H1 (cell line): ENCODE data around the gene DENND1A. TPM values are rescaled to one million over a fixed set of nuclear protein-coding genes. Genes with fewer than 3 reads are reported as not detected.

ENCODE experiments used
- CTBP2 ChIP-seq: IDR thresholded peaks from 2 replicates; pipeline ENCODE4 v1.7.0; 2011; ENCODE audit warnings: borderline replicate concordance, mild to moderate bottlenecking, moderate library complexity, mixed read lengths, low read length; ENCODE audit not compliant: insufficient read depth, insufficient read length
- PHF8 ChIP-seq: fragments of 200-600 bp; sonication (generic); conservative IDR thresholded peaks from 2 replicates; pipeline ENCODE4 v1.7.1; 2012; ENCODE audit warnings: low read depth, mild to moderate bottlenecking, inconsistent platforms, low read length, moderate library complexity
- RAD21 ChIP-seq, 2 experiments: IDR thresholded peaks in 1 of 2; conservative IDR thresholded peaks in 1 of 2; 2 replicates each; pipeline ENCODE4 v1.6.1; 2011; ENCODE audit warnings: low read depth in 2 of 2, low read length in 2 of 2, improper control_type of control experiment in 1 of 2, inconsistent platforms in 1 of 2, mild to moderate bottlenecking in 1 of 2, moderate library complexity in 1 of 2
- TBP ChIP-seq: IDR thresholded peaks from 2 replicates; pipeline ENCODE4 v1.6.1; 2011; ENCODE audit warnings: low read depth, low read length, improper control_type of control experiment
- polyA plus RNA-seq, 7 experiments: library from polyadenylated mRNA; depleted of rRNA in 3 of 7; stranded (reverse) in 5 of 7; unstranded in 2 of 7; fragments of >200 nt in 5 of 7; fragments of 200-250 nt in 2 of 7; gene quantifications; 1 replicate in 5 of 7; 2 replicates in 1 of 7; 4 replicates in 1 of 7; pipeline versions ENCODE4 v1.2.1 to v1.2.3, GENCODE V29; 2011 to 2013; ENCODE audit warnings: missing spikeins in 2 of 7, mixed read lengths in 2 of 7
- total RNA-seq: library from RNA; stranded (reverse); fragmentation: NEBNext Ultra II Directional; extraction: Animal tissue kit (Norgen Biotek cat#: 25700); gene quantifications from 2 replicates; pipeline ENCODE4 v1.2.1, GENCODE V29; 2021

DENND1A gene
- total and polyA plus RNA-seq, 2 of the 8 experiments (the other 6 are each of a cell fraction or from before 2014, with no cell fraction given) = 24.1 to 26.4 TPM

DNA sequence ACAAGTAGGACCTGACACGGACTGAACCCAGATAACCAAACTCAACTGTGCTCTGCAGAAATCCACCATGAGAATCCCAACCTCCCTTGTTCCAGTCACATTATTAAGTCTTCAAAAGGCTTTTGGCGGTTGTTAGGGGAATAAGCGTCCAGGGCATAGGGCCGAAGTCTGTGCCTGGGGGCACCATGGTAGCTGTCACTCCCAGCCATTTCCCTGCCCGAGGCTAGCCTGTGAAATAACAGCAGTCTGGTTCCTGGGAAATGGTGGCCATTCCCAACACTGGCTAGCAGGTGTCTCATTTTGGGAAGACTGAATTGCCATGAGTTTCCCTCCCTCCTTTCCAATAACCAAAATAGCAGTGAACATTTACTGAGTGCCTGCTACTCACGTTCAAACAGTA is 451.8 kb downstream of the DENND1A start (continued):
- no peak for TF ChIP-seq CTBP2
- TF ChIP-seq RAD21 (IDR thresholded peaks at IDR 0.05 in 1 of 2, conservative IDR thresholded peaks at IDR 0.05 in 1 of 2; ENCODE audit: low read depth in 2 of 2, low read length in 2 of 2) = no peak
- TF ChIP-seq TBP = no peak
- TF ChIP-seq PHF8 = no peak
